T-helper 2 cell treated with Interferon-gamma antibody and Interleukin-4, amounts not matched to agents 5 μg/mL and 100 μg/mL, for 36 hours (primary cell): ENCODE data around the gene ANK3.

Source experiments
- DNase-seq: peaks from one replicate; pipeline ENCODE4 v3.0.0; 2021; ENCODE audit warnings: low spot score
- H3K27ac Mint-ChIP-seq: one replicate; pipeline ENCODE4 v1.8.0; 2021; ENCODE audit warnings: mild to moderate bottlenecking, mixed read lengths
- H3K27me3 Mint-ChIP-seq: one replicate; pipeline ENCODE4 v1.8.0; 2021; ENCODE audit warnings: low read depth, mixed read lengths
- H3K36me3 Mint-ChIP-seq: one replicate; pipeline ENCODE4 v1.8.0; 2021; ENCODE audit warnings: low read depth, mixed read lengths
- H3K4me1 Mint-ChIP-seq: one replicate; pipeline ENCODE4 v1.8.0; 2021; ENCODE audit warnings: low read depth, mixed read lengths
- H3K4me3 Mint-ChIP-seq: one replicate; pipeline ENCODE4 v1.8.0; 2022; ENCODE audit warnings: mild to moderate bottlenecking, moderate library complexity, mixed read lengths
- H3K9me3 Mint-ChIP-seq: one replicate; pipeline ENCODE4 v1.8.0; 2021; ENCODE audit warnings: mixed read lengths

ANK3 gene

DNA sequence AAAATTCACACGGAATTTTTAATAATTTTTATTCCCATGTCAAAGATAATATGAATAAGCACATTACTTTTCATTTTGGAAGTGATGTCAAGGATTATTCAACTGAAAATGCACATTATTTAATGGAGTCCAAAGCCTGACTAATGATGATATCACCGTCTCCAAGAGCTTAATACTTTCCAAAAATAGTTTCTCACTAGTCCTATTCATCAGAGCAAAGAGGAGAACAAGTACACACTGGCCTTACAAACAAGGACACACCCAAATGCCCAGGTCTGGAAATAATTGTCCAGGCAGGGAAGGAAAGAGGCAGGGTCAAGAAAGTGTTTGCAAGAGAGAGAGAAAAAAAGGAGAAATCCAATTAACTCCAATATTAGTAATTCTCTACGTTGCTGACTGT is 266.5 kb downstream of the ANK3 start:
- Mint-ChIP-seq H3K9me3 (no peaks in the 10 kb centered on the region), H3K36me3 (no peaks in the 10 kb centered on the region), H3K27me3 (no peaks in the 10 kb centered on the region), H3K4me3 (no peak overlapping the region), H3K4me1 (no peaks in the 10 kb centered on the region), H3K27ac (no peak overlapping the region)
- DNase-seq, result no peak

DNA sequence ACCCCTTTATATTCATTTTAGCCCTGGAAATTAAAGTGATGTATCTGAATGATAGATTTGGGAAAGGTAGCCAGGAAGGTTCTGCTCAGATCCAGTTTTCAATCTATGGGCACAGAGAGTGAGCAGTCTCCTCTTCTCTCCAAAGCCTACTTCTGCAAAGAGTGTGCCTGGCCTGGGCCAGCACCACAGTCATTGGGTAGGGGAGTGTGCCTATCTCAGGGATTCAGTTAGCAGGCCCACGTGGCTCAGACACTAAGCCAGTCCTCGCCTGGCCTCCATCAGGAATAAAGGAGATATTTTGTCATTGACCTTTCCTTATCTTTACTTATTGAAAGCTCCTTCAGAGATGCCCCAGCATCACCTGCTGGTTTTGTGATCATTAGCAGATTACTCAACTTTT is 267.5 kb downstream of the ANK3 start:
- Mint-ChIP-seq H3K36me3 (no peaks in the 10 kb centered on the region), H3K27ac (no peak overlapping the region), H3K27me3 (no peaks in the 10 kb centered on the region), H3K4me3 (no peak overlapping the region), H3K4me1 (no peaks in the 10 kb centered on the region), H3K9me3 (no peaks in the 10 kb centered on the region)
- DNase-seq, result no peak

DNA sequence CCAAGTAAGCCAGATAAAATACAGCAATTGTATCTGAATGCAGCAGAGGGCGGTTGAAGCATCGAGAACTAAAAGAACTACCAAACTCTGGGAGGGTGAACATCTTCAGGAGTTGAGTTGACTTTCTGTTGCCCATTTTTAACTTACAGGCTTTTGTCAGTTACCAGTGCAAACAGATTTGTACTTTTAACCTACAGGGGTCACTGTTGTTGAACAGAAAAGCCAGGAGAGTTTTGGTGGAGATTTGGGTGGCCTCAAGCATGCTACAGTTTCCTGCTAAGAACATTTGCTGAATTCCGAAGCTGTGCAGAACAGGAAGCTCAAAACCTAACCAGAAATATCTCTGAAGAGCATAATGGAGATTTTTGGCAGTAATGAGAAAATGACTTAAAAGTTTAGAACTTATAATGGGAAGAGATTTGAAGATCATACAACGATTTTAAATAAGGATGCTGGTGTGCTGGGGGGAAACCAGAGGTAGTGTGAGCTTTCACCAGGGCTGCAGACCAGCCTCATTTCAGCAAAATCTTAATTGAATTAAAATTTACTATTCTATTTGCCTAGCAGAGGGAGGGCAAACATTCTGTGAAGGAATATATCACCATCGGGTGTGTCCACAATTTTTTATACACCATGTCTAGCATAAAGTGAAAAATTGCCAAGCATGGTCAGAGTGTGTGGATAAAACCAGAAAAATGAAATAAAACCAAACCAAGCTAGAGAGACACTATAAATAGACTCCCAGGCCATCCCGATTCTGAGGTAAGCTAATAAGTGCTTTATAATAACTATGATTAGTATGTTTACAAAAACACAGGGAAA is 274.7 kb downstream of the ANK3 start:
- Mint-ChIP-seq H3K36me3 (no peaks in the 10 kb centered on the region), H3K27ac (no peak overlapping the region), H3K27me3 (no peaks in the 10 kb centered on the region), H3K9me3 (no peaks in the 10 kb centered on the region), H3K4me1 (no peaks in the 10 kb centered on the region), H3K4me3 (no peak overlapping the region)
- DNase-seq, result peak; percentile 6

DNA sequence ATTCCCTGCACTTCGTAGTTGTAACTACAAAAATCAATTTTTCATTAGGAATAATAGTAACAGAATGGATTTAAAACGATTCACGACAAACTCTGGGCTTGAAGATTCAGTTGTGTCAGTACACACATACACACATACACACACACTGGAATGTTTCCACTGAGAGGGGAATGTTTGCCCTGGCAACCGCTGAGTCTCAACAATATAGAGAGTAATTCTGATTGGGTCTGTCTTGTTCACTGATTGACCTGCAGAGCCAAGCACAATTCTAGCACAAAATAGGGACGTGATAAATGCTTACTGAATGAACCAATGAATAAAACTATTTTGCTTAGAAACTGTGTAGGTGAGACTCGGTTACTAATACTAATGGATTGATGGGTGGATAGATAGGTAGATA is 278.9 kb downstream of the ANK3 start:
- no peaks in the 10 kb centered on the region for H3K36me3 Mint-ChIP-seq
- no peaks in the 10 kb centered on the region for H3K4me1 Mint-ChIP-seq
- no peak overlapping the region for H3K4me3 Mint-ChIP-seq
- H3K27me3 Mint-ChIP-seq, result no peaks in the 10 kb centered on the region
- no peaks in the 10 kb centered on the region for H3K9me3 Mint-ChIP-seq
- DNase-seq, result no peak
- H3K27ac Mint-ChIP-seq, result no peak overlapping the region

DNA sequence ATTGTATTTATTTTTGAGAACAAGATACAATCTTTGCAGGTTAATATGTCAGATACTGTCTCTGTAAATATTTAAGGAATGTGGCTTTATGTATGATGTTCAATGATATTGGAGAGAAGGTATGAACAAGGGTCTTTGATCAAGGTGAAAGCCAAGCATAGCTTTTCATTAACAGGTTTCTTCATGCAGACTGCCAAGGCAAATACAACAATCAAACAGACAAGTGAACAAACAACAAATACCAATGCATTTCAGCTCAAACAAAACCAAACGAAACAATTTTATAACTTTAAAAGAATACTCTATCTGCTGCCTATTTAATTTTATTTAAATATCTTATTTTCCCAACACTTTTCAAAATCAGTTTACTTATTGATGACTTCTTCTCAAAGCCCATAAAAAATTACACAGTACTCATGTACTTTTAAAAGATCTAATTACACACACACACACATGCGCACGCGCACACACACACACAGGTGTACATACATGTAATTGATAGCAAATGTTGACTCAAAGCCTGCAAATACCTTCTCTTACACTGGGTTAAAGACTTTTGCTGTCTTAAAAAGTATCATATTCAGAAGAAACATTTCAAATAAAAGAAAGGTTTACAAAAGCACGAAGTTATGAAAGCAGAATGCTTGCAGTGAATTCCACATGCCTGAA is 282.2 kb downstream of the ANK3 start:
- Mint-ChIP-seq H3K4me3 (no peak overlapping the region), H3K27me3 (no peaks in the 10 kb centered on the region), H3K27ac (no peak overlapping the region), H3K9me3 (no peaks in the 10 kb centered on the region), H3K4me1 (no peaks in the 10 kb centered on the region), H3K36me3 (no peaks in the 10 kb centered on the region)
- no peak for DNase-seq

DNA sequence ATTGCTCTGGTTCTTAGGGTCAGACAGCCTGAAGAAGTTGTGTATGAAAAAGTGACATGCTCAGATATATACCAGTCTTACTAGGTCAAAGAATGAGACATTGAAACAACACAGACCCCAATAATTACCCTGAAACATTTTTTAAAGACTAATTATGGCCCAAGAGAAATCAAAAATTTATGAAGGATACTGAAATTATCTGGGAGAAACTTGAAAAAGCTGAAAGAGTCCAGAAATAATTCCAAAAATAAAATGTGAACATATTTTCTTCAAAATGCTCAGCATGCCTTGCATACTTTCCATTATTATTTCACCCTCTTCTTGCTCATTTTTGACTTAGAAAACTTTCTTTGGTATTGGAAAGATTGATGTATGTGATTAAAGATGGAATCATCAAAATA is 284.4 kb downstream of the ANK3 start:
- H3K4me1 Mint-ChIP-seq, result no peaks in the 10 kb centered on the region
- H3K4me3 Mint-ChIP-seq, result no peak overlapping the region
- no peak for DNase-seq
- no peak overlapping the region for H3K27ac Mint-ChIP-seq
- no peaks in the 10 kb centered on the region for H3K9me3 Mint-ChIP-seq
- no peaks in the 10 kb centered on the region for H3K36me3 Mint-ChIP-seq
- no peaks in the 10 kb centered on the region for H3K27me3 Mint-ChIP-seq

DNA sequence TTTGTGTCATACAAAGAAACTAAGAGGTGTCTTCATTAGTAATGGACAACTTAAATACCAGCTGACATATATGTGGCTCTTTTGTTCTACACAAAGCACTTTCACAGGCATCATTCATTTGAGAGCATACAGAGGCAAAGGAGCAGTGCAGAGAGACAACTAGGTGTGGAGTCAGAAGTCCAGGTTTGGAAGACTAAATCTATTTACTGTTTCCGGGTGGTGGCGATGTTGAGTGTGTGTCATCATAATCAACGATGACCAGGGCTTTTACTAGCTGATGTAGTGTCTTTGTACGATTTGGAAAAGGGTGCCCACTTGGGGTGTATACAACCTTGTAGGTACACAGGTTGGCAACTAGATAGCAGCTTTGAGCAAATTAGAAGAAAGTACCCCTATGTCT is 287.9 kb downstream of the ANK3 start:
- no peaks in the 10 kb centered on the region for H3K36me3 Mint-ChIP-seq
- no peaks in the 10 kb centered on the region for H3K9me3 Mint-ChIP-seq
- H3K4me1 Mint-ChIP-seq, result no peaks in the 10 kb centered on the region
- no peaks in the 10 kb centered on the region for H3K27me3 Mint-ChIP-seq
- no peak overlapping the region for H3K4me3 Mint-ChIP-seq
- no peak overlapping the region for H3K27ac Mint-ChIP-seq
- DNase-seq, result no peak

DNA sequence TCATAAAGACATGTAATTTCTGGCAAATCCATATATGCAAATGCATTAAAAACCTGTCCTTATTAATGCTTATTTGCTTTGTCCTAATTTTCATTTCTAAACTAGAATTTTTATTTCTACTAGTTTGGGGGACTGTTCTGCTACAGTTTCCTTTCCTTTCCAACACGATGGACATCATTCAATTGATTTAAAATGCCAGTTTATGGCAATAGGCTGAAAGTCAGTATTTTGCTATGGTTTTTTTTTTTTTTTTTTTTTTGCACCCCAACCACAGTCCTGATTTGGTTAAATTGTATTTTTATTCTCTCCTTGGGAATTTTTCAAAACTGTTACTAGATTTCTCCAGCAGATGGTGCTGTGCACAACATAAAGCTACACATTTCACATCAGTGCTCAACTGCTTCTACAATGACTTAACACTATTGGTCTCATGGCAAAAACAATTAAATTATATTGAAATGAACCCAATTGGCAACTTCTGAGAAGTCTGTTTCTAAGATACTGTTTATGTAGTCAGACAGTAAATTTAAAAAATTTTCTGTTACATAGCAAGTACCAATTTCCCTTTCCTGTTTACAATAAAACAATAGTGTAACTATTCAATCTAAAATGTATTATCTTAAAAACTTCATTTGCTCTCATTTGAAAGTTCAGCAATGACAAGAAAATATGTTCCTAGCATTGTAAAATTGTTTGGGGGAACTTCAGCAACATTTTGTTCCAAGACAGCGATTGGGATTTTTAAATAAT is 289.5 kb downstream of the ANK3 start:
- no peak for DNase-seq
- Mint-ChIP-seq H3K36me3 (no peaks in the 10 kb centered on the region), H3K4me3 (no peak overlapping the region), H3K27me3 (no peaks in the 10 kb centered on the region), H3K9me3 (no peaks in the 10 kb centered on the region), H3K27ac (no peak overlapping the region), H3K4me1 (no peaks in the 10 kb centered on the region)

DNA sequence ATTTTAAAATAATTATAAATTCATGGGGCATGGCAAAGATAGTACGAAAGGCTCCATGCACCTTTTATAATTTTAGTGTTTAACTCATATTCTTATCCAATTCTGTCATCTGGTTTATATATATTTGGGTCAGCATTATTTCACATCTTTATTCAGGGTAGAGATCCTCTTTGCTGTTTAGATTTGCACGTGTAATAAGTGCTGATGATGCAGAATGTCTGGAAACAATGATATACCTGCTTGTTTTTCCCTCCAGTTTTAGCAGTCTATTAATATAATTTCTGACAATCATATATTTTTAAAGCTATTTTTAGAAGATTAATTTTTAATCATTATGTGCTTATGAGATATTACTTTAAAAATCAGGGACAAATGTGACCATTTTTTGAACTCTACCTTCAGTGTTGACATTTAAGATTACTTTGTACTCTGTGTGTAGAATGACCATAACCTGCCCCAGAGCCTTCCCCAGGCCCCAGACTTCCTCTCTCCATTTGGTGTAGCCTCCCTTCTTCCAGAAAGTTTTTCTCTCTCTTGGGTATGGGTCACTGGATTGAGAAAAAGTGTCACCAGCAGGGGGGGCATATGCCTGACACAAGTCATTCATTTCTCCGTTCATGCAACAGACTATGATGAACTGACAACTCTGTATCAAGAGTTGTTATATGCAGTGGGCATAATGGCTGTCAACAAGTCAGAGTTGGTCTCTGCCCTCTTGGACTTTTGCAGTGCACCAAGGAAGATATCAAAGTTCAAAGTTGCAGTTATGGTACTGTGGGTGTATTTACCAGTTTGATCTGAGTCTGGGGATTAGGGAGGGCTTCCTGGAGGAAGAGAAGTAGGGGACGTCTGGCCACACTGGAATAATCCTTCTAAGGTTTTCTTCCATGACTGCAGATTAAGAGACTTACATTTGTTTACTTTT is 290.7 kb downstream of the ANK3 start:
- no peak overlapping the region for H3K27ac Mint-ChIP-seq
- H3K4me1 Mint-ChIP-seq, result no peaks in the 10 kb centered on the region
- no peaks in the 10 kb centered on the region for H3K9me3 Mint-ChIP-seq
- no peak for DNase-seq
- no peaks in the 10 kb centered on the region for H3K27me3 Mint-ChIP-seq
- H3K36me3 Mint-ChIP-seq, result no peaks in the 10 kb centered on the region
- no peak overlapping the region for H3K4me3 Mint-ChIP-seq

DNA sequence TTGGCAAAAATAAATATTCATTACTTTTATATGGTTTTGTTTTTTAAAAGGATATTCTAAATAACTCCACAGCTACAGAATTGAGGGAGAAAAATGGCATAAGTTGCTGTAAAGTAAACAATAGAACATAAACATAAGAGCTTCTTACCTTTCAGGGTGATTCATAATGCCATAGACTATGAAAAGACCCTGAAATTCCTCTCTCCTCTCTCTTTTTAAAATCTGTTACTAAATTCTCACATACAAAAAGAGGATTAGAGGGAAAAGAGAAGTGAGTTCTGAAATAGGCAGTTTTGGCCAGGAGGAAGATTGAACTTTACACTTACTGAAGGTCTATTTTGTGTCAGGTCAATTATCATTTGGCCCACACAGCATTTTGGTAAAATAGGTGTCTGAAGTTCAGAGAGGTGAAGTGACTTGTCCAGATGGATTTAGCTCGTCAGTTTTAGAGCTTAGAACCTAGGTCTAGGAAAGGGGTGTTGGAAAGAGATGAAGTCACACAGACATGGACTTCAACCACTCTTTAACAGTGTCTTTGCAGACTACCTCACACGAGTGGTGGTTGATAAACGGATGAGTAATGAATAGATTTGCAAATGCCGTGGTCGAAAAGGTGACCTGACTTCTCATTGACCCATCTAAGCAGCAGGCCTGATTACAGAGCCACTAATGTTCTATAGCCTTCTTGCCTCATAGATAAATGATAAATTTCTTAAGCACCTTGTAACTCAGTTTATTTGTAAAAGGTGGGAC is 292.7 kb downstream of the ANK3 start:
- H3K27ac Mint-ChIP-seq, result no peak overlapping the region
- H3K27me3 Mint-ChIP-seq, result no peaks in the 10 kb centered on the region
- DNase-seq, result no peak
- no peak overlapping the region for H3K4me3 Mint-ChIP-seq
- no peaks in the 10 kb centered on the region for H3K36me3 Mint-ChIP-seq
- H3K9me3 Mint-ChIP-seq, result no peaks in the 10 kb centered on the region
- H3K4me1 Mint-ChIP-seq, result no peaks in the 10 kb centered on the region

DNA sequence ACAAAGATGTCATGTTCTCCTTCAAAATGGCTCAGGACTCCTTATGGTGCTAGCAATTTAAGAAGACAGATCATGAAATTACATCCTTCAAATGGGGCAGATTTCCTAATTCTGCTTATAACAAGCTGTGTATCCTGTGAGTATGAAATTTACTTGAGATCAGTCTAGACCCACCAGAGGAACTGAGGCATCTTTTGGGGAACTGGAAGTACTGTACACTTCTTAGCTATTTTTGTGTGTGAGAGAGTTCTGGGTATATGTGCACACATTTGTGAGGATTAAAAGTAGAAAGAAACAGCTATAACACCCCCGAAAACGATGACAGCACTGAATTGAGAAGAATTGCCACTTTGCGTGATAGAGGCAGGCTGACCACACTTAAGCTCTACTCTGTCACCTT is 296.4 kb downstream of the ANK3 start:
- no peaks in the 10 kb centered on the region for H3K9me3 Mint-ChIP-seq

DNA sequence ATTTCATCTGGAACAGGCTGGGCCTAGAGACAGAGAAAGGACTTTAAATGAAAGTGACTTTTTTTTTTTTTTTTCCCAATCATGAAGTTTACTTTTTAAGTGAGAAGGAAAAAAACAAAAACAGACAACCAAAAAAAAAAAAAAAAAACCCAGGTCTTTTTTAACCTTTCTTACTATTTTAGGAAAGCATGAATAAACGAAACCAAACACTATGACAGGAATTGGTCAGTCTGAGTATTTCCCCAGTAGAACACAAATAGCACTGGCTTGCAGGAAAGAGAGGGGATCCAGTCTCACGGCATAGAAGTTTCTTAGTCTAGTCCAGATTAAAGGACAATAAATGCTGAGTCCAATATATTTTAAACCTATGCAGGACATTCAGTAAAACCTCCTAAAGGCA is 302.8 kb downstream of the ANK3 start:
- H3K27me3 Mint-ChIP-seq, result no peaks in the 10 kb centered on the region
- H3K4me3 Mint-ChIP-seq, result no peak overlapping the region
- H3K27ac Mint-ChIP-seq, result no peak overlapping the region
- no peaks in the 10 kb centered on the region for H3K9me3 Mint-ChIP-seq
- H3K36me3 Mint-ChIP-seq, result no peaks in the 10 kb centered on the region
- peaks cover 1% of the 10 kb centered on the region for H3K4me1 Mint-ChIP-seq
- DNase-seq, result no peak

More for the DNA sequence above, 296.4 kb downstream of the ANK3 start:
- Mint-ChIP-seq H3K27me3 (no peaks in the 10 kb centered on the region), H3K36me3 (no peaks in the 10 kb centered on the region), H3K27ac (no peak overlapping the region), H3K4me1 (no peaks in the 10 kb centered on the region), H3K4me3 (no peak overlapping the region)
- no peak for DNase-seq

DNA sequence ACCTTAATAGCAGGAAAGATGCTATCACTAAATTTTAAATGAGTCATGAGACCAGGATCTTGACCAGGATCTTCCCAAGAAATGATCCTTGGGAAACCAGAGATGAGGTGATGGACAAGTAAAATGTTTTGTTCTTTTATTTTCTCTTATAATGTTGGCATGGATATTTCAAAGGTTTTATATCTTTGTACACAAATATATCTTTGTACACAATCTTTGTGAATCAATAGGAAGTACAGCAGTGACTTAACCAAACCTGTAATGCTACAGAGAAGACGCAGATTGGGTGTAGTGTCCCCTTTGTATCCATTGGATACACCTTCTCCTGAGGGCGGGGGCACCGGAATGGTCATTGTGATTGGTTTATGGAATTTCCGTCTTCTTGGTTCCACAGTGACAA is 303.3 kb downstream of the ANK3 start:
- Mint-ChIP-seq H3K9me3 (no peaks in the 10 kb centered on the region), H3K27me3 (no peaks in the 10 kb centered on the region), H3K4me1 (peaks cover 1% of the 10 kb centered on the region), H3K27ac (no peak overlapping the region), H3K4me3 (no peak overlapping the region), H3K36me3 (no peaks in the 10 kb centered on the region)
- no peak for DNase-seq
